BE2C (cell line): ENCODE measurements around the gene SPATA20.

Experiments
- DNase-seq: peaks from one replicate; pipeline ENCODE4 v3.0.0-alpha.2; 2020
- H3K27me3 ChIP-seq: fragments of 250-450 bp; sonication (Bioruptor Pico); 2 replicates; pipeline ENCODE4 v1.5.1; 2020; ENCODE audit warnings: mild to moderate bottlenecking
- H3K36me3 ChIP-seq: fragments of 250-450 bp; sonication (Bioruptor Pico); 2 replicates; pipeline ENCODE4 v1.5.1; 2020; ENCODE audit warnings: mild to moderate bottlenecking
- H3K4me1 ChIP-seq: fragments of 250-450 bp; sonication (Bioruptor Pico); 2 replicates; pipeline ENCODE4 v1.5.1; 2020
- H3K4me3 ChIP-seq: 2 replicates; pipeline ENCODE4 v1.5.1; 2011; ENCODE audit warnings: low read depth, low read length
- H3K9me3 ChIP-seq: fragments of 250-450 bp; sonication (Bioruptor Pico); 2 replicates; pipeline ENCODE4 v1.5.1; 2020
- TF ChIP-seq, protein P1 (sequence below): IDR thresholded peaks from 2 replicates; pipeline ENCODE4 v1.5.1; 2012; ENCODE audit warnings: mild to moderate bottlenecking, low read depth, low read length

SPATA20 gene

DNA sequence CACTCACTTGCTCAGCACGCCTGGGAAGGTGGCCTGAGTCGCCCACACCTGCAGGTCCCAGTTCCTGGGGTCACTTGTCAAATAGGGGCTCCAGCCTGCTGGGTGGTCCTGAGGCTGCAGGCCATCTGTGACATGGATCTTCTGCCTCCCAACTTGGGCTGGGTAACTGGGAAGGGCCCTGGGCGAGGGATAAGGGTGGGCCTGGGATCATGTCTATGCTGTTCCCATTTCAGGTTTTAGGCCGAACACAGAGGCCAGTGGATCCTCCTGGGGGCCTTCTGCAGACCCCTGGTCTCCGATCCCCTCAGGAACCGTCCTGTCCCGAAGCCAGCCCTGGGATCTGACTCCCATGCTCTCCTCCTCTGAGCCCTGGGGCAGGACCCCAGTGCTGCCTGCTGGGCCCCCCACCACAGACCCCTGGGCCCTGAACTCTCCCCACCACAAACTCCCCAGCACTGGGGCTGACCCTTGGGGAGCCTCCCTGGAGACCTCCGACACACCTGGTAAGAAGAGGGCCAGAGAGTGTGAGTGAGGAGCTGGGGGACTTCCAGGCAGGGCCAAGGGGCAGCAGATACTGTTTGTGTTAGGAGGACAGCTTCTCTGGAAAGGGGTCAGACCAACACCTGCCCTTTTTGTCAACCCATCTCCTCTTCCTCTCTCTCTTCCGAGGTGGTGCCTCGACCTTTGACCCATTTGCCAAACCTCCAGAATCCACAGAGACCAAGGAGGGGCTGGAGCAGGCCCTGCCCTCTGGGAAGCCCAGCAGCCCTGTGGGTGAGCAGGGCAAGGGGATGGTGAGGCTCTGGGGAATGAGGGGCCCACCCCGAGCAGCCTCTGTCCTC lies 6.2 kb upstream of the SPATA20 start:
- peaks cover 4% of the 10 kb centered on the region for H3K4me1 ChIP-seq
- DNase-seq, result no peak
- no peaks in the 10 kb centered on the region for H3K9me3 ChIP-seq
- H3K4me3 ChIP-seq, result no peak overlapping the region
- H3K36me3 ChIP-seq, result no peaks in the 10 kb centered on the region
- no peaks in the 10 kb centered on the region for H3K27me3 ChIP-seq
- TF ChIP-seq, protein P1, sequence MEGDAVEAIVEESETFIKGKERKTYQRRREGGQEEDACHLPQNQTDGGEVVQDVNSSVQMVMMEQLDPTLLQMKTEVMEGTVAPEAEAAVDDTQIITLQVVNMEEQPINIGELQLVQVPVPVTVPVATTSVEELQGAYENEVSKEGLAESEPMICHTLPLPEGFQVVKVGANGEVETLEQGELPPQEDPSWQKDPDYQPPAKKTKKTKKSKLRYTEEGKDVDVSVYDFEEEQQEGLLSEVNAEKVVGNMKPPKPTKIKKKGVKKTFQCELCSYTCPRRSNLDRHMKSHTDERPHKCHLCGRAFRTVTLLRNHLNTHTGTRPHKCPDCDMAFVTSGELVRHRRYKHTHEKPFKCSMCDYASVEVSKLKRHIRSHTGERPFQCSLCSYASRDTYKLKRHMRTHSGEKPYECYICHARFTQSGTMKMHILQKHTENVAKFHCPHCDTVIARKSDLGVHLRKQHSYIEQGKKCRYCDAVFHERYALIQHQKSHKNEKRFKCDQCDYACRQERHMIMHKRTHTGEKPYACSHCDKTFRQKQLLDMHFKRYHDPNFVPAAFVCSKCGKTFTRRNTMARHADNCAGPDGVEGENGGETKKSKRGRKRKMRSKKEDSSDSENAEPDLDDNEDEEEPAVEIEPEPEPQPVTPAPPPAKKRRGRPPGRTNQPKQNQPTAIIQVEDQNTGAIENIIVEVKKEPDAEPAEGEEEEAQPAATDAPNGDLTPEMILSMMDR, result no peak

DNA sequence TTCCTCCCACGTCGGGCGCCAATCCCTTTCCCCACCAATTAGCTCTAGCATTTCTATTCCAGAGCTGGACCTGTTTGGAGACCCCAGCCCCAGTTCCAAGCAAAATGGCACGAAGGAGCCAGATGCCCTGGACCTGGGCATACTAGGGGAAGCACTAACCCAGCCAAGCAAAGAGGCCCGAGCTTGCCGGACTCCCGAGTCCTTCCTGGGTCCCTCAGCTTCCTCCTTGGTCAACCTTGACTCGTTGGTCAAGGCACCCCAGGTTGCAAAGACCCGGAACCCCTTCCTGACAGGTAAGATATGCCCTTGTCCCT lies 5.6 kb upstream of the SPATA20 start:
- peaks cover 4% of the 10 kb centered on the region for H3K4me1 ChIP-seq
- no peaks in the 10 kb centered on the region for H3K27me3 ChIP-seq
- TF ChIP-seq, protein P1, result no peak
- no peak for DNase-seq
- H3K4me3 ChIP-seq, result peak overlapping the region; percentile 71
- no peaks in the 10 kb centered on the region for H3K36me3 ChIP-seq
- no peaks in the 10 kb centered on the region for H3K9me3 ChIP-seq

DNA sequence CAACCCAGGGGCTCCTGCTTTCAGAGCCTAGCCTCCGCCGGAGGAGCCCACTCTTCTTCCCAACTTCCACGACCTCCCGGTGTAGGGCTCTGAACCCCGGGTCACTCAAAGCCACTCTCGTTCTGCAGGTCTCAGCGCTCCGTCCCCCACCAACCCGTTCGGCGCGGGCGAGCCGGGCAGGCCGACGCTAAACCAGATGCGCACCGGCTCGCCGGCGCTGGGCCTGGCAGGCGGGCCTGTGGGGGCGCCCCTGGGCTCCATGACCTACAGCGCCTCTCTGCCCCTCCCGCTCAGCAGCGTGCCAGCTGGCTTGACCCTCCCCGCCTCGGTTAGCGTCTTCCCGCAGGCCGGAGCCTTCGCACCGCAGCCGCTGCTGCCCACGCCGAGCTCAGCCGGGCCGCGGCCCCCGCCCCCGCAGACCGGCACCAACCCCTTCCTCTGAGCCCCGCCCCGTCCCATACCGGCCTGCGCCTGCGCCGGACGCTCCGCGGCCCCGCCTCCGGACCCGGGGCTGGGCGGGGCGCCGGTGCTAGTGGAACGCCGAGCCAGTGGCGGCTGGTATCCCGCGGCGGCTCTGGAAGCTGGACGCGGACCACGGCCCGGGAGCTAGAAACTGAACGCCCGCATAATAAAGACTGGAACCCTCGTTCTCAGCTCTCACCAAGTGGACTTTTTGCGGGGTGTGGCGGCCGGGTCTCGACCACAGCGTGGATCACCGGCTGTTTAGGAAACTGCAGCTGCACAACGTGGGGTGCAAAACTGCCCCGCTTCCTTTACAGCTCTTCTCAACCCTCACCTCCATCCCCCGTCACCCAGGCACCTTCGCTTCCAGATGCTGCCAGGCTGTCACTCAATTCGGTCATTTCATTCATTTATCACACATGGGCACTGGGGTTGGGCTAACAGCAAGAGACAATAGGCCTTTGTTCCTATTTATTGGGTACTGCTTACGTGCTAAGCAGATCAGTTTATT lies 5.0 kb upstream of the SPATA20 start:
- DNase-seq, result peak; percentile 93
- Histone ChIP-seq H3K4me1 (peaks cover 4% of the 10 kb centered on the region), H3K27me3 (no peaks in the 10 kb centered on the region), H3K9me3 (no peaks in the 10 kb centered on the region), H3K4me3 (peak overlapping the region; percentile 71), H3K36me3 (no peaks in the 10 kb centered on the region)
- TF ChIP-seq, protein P1, result peak; percentile 14

DNA sequence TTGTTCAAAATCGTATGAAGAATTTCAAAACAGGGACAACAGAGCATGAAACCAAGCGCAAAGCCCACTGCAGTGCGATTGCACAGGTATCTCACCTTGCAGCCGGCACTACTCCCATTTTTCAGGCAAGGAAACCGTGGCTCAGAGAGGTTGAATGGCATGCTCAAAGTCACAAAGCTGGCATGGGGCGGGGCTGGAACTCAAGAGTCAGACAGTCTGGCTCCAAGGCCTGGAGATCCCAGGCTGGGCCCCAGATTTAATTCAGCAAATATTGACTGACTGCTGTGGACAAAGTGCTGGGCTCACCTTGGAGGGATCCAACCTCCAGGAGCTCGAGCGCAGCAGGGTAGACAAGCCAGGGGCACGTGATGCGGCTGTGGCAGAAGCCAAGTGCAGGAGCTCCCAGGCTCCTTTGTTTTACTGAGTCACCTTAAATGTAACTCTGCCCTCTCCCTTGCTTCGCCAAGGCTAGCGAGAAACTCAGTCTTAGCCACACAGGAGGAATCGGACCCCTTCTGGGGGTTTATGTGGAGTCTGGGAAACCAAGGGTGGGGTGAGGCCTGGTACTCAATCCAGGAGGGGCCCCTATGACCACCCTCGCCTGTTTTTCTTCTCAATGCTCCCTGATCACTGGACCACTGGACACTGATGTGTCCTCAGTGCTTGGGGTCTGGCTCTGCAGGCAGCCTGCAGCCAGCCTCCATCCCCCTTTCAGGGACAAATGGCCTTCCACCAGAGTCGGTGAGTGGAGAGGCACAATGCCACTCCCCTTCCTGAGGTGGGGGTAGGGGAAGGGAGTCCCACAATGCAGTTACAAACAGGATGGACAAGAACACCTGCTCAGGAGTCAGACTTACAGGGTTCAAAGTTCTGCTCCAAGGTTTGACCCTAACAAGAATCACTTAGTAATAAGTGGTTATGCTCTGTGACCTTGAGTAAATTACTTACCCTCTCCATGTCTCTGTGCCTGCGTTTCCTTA lies 3.9 kb upstream of the SPATA20 start:
- Histone ChIP-seq H3K4me3 (peak overlapping the region; percentile 71), H3K9me3 (no peaks in the 10 kb centered on the region), H3K36me3 (no peaks in the 10 kb centered on the region), H3K27me3 (no peaks in the 10 kb centered on the region), H3K4me1 (peaks cover 8% of the 10 kb centered on the region)
- DNase-seq, result no peak
- TF ChIP-seq, protein P1, result no peak

DNA sequence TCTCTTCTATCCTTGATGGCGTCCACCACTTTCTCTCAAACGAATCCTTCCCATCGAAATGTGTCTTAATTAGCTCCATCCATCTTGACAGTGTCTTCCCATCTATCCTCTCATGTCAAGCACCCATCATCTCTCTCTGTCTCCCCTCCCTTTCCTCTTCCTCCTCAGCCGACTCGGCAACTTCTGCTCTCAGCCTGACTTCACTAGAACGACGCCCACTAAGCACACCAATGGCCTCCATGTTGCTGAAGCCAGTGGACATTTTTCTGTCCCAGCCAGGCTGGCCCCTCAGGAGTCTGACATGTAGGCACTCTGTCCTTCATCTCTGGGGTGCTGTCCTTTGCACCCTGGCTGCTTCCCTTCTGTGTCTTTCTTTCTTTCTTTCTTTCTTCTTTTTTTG lies 2.5 kb upstream of the SPATA20 start:
- Histone ChIP-seq H3K4me1 (peaks cover 8% of the 10 kb centered on the region), H3K9me3 (no peaks in the 10 kb centered on the region), H3K36me3 (no peaks in the 10 kb centered on the region), H3K27me3 (no peaks in the 10 kb centered on the region), H3K4me3 (no peak overlapping the region)
- TF ChIP-seq, protein P1, result no peak
- DNase-seq, result no peak
